Inflammatory macrophage treated with lipopolysaccharide for 1 hour (primary cell): ENCODE data around the gene LAMC1.
"Not testable (repeated sequence)": the region's sequence is repeated elsewhere in the genome, so short reads cannot be mapped to it uniquely, and the experiment has no call there.

Source experiments
- DNase-seq, 2 donors: peaks; one replicate each; pipeline ENCODE4 v3.0.0-alpha.2; 2020 to 2022

Gene LAMC1

GRCh38 chr1:183043872-183044854 lies 20.9 kb downstream of the LAMC1 start:
- DNase-seq: no peak

- DNase-seq: no peak
These were observed 21.9 kb downstream of the LAMC1 start for GRCh38 chr1:183044893-183045649.

- no peak for DNase-seq
These were observed 25.2 kb downstream of the LAMC1 start for GRCh38 chr1:183048087-183049085.

GRCh38 chr1:183051546-183051945 lies 28.3 kb downstream of the LAMC1 start:
- no peak for DNase-seq

GRCh38 chr1:183052861-183053260 lies 29.6 kb downstream of the LAMC1 start:
- no peak for DNase-seq

- no peak for DNase-seq
These were observed 35.8 kb downstream of the LAMC1 start for GRCh38 chr1:183058851-183059502.

GRCh38 chr1:183061194-183061593 lies 38.0 kb downstream of the LAMC1 start:
- DNase-seq: no peak

- no peak for DNase-seq
These were observed 40.1 kb downstream of the LAMC1 start for GRCh38 chr1:183063349-183063748.

- no peak for DNase-seq
These were observed 42.0 kb downstream of the LAMC1 start for GRCh38 chr1:183065168-183065706.

GRCh38 chr1:183066432-183066831 lies 43.2 kb downstream of the LAMC1 start:
- DNase-seq: not testable (repeated sequence)

GRCh38 chr1:183069562-183070216 lies 46.5 kb downstream of the LAMC1 start:
- DNase-seq: no peak

- no peak for DNase-seq
These were observed 47.2 kb downstream of the LAMC1 start for GRCh38 chr1:183070234-183070922.

GRCh38 chr1:183070923-183071618 lies 47.9 kb downstream of the LAMC1 start:
- no peak for DNase-seq

GRCh38 chr1:183072595-183072994 lies 49.4 kb downstream of the LAMC1 start:
- DNase-seq: not testable (repeated sequence)

GRCh38 chr1:183073320-183073719 lies 50.1 kb downstream of the LAMC1 start:
- no peak for DNase-seq

- no peak for DNase-seq
These were observed 51.0 kb downstream of the LAMC1 start for GRCh38 chr1:183074215-183074614.

- no peak for DNase-seq
These were observed 52.6 kb downstream of the LAMC1 start for GRCh38 chr1:183075861-183076260.

GRCh38 chr1:183077097-183077496 lies 53.9 kb downstream of the LAMC1 start:
- no peak for DNase-seq

GRCh38 chr1:183079712-183080388 lies 56.6 kb downstream of the LAMC1 start:
- no peak for DNase-seq
